ELF-1 (cell line): Measurements from ENCODE around the gene PCDHGA1.
A peak's percentile ranks its signal among the peaks of the same experiment; 100 is the strongest.
"Not testable (repeated sequence)": the region's sequence is repeated elsewhere in the genome, so short reads cannot be mapped to it uniquely, and the experiment has no call there.

Source experiments
- DNase-seq: peaks from one replicate; pipeline ENCODE4 v3.0.0-alpha.2; 2016; ENCODE audit warnings: low read depth, low spot score

PCDHGA1 gene

DNA sequence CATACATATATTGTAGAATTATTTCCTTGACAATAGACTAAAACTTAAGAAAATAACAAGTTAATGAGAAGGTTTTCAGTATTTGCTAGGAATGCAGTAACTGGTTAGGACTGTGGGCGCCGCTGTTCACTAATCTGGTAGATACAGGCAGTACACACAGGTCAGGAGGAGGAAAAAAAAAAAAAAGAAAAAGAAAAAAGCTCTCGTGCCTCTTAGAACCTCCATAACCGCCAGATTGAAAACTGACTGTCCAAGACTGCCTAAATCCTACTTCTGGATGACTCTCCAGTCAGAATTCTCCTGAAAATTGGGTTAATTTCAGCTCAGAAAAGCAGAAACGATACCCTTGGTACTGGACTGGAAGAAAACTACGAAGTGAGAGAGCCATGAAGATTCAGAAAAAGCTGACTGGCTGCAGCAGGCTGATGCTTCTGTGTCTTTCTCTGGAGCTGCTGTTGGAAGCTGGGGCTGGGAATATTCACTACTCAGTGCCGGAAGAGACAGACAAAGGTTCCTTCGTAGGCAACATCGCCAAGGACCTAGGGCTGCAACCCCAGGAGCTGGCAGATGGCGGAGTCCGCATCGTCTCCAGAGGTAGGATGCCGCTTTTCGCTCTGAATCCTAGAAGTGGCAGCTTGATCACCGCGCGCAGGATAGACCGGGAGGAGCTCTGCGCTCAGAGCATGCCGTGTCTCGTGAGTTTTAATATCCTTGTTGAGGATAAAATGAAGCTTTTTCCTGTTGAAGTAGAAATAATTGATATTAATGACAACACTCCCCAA lies at the start of gene PCDHGA1:
Gene PCDHGA1 (plus strand): TSS at position 216 of the 782 bp plus-strand sequence.
- DNase-seq = no peak

- DNase-seq = no peak
Measured at GRCh38 chr5:141298376-141298775, 31.9 kb upstream of the PCDHGA1 start.

- no peak for DNase-seq
Measured at GRCh38 chr5:141303756-141304155, 26.6 kb upstream of the PCDHGA1 start, which contains the start of gene SLC25A2. SLC25A2 (minus strand) TSS chr5:141304049; CDS start chr5:141303865, 184 bp downstream.

- DNase-seq = no peak
Measured at GRCh38 chr5:141306630-141307029, 23.7 kb upstream of the PCDHGA1 start.

GRCh38 chr5:141313711-141314110 lies 16.6 kb upstream of the PCDHGA1 start:
- no peak for DNase-seq

DNA sequence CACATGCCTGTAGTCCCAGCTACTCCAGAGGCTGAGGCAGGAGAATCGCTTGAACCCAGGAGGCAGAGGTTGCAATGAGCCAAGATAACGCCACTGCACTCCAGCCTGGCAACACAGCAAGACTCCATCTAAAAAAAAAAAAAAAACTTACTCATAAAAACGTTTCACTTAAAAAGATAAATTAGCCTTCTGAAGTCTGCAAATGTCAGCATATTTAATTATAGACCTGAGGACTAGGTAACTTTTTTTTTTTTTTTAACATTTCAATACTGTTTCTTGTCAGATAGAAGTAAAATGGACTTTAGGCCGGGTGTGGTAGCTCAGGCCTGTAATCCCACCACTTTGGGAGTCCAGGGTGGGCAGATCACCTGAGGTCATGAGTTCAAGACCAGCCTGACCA lies 13.4 kb upstream of the PCDHGA1 start:
- DNase-seq = not testable (repeated sequence)

DNA sequence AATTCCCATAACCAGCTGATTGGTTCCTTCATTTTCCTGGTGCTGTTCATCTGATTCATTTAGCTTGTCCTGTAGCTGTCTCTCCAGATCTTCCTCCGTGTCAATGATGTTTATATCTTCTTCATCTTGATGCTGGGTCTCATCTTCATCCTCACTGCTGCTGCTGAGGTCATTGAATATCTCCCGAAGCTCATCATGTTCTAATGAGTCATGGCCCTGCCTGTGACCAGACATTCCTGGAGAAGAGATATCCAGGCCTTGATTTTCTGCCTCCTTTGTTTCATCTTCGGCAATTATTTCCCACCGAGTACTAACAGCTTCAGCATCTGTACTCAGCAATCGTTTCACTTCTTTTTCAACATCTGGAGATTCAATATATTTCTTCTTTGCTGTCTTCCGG lies 11.1 kb upstream of the PCDHGA1 start:
- no peak for DNase-seq

GRCh38 chr5:141319699-141320098 lies 10.6 kb upstream of the PCDHGA1 start:
- DNase-seq = no peak

GRCh38 chr5:141320225-141321169 lies 9.8 kb upstream of the PCDHGA1 start, which contains the start of gene TAF7:
TAF7 (minus strand) TSS chr5:141320784; CDS start chr5:141320044, 740 bp downstream.
- peak; percentile 96 for DNase-seq

DNA sequence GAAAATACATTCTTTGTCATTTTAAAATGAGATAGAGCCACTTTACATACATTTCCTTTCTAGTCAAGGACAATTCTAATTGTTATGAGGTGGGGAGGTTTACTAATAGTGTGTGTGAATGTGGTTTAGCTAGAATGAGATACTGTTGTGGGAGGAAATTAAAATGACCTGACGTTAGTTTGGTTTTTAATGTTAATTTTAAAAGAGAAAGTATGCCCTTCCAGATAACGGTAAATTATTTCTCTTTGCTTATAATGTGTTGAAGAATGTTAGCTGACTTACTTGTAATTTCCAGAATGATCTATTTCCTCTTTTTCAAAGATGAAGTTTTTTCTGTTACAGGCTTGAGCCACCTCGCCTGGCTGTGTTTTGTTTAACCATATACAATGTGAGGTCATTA lies 8.1 kb upstream of the PCDHGA1 start:
- DNase-seq = no peak

- peak; percentile 78 for DNase-seq
Measured at GRCh38 chr5:141326088-141326854, 4.0 kb upstream of the PCDHGA1 start.

DNA sequence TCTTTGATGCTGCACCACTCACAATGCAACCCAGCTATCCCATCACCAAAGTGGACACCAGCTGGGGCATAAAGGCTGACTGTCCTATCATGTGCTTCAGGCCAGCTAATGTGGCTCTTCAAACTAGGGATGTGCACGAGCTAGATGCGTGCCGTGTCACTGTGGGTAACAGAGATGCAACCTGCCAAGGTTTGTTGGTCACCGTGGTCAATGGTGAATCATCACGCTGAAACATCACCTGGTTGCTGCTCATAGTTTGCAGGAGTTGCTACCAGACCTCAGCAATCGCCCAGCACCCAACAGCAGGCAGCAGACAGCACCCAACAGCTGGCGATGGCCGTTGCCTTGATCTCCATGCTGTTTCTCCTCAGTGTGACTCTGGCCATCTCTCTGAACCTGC lies 2.1 kb upstream of the PCDHGA1 start:
- no peak for DNase-seq

DNA sequence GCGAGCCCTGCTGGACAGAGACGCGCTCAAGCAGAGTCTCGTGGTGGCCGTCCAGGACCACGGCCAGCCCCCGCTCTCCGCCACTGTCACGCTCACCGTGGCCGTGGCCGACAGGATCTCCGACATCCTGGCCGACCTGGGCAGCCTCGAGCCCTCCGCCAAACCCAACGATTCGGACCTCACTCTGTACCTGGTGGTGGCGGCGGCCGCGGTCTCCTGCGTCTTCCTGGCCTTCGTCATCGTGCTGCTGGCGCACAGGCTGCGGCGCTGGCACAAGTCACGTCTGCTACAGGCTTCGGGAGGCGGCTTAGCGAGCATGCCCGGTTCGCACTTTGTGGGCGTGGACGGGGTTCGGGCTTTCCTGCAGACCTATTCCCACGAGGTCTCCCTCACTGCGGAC lies 2.3 kb downstream of the PCDHGA1 start:
- DNase-seq = not testable (repeated sequence)

- peak; percentile 59 for DNase-seq
Measured at GRCh38 chr5:141338538-141339306, 8.4 kb downstream of the PCDHGA1 start, which contains the start of gene PCDHGA2. PCDHGA2 (plus strand) TSS chr5:141338760.

DNA sequence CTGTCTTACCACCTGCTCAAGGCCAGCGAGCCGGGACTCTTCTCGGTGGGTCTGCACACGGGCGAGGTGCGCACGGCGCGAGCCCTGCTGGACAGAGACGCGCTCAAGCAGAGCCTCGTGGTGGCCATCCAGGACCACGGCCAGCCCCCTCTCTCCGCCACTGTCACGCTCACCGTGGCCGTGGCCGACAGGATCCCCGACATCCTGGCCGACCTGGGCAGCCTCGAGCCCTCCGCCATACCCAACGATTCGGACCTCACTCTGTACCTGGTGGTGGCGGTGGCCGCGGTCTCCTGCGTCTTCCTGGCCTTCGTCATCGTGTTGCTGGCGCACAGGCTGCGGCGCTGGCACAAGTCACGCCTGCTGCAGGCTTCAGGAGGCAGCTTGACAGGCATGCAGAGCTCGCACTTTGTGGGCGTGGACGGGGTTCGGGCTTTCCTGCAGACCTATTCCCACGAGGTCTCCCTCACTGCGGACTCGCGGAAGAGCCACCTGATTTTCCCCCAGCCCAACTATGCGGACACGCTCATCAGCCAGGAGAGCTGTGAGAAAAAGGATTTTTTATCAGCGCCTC lies 10.6 kb downstream of the PCDHGA1 start:
- not testable (repeated sequence) for DNase-seq

DNA sequence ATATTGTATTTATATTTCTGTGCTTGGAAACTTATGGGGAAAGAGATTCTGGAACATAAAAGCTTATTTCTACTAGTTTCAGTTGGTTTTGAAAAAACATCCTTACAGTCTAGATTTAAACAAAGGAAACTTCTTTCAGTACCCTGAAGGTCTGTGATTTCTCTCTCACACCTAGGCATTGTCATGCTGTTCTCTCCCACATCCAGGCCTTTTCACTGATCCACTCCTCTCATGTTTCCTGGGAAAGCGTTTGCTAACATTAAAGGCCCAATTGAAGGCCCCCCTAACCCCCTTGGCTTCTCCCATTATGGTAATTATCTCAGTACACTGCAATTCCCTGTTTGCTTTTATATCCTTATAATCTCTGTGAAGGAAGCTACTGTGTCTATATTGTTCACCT lies 12.5 kb downstream of the PCDHGA1 start:
- DNase-seq = no peak

DNA sequence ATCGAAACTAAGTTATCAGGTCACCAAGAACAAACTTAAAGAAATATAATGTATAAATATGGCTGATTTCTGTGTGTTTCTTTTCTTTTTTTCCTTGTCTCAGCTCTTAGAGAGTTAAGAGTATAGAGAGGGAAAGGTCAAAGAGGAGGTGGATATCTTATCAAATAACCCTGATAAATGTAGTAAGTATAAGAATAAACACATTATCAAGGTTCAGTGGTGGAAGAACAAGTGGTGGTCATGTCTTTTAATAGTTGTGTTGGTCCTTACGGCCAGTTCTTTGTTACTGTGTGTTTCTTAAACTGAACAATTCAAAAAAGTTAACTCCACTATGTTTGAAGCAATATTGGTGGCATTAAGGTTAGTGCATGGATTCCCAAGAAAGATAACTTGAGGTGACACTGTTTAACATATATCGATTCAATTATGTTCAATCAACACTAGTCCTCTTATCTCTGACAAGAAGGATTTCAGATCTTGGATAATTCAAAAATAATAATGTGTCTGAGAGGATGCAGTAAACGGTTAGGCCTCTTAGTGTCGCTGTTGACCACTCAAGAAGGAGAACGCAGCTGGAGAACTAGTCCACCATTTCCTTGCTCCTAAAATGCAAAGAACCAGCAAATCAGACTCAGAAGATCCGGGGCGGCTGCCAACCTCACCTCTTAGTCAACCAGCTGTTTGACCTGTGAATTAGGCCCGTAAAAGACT lies 13.1 kb downstream of the PCDHGA1 start, which contains the start of gene PCDHGA3:
Gene PCDHGA3 (plus strand): TSS at position 588 of the 711 bp plus-strand sequence. CDS start 205 bp downstream, outside the sequence.
- DNase-seq = peak; percentile 70

- DNase-seq = peak; percentile 69
Measured at GRCh38 chr5:141343953-141344463, 13.7 kb downstream of the PCDHGA1 start.

GRCh38 chr5:141345327-141345726 lies 15.0 kb downstream of the PCDHGA1 start:
- no peak for DNase-seq
